ENCODE data around the gene STK32B.

Gene STK32B

GRCh38 chr4:5524446-5525299 is 473.4 kb downstream of the STK32B start:
- Mint-ChIP-seq H3K4me3 (no peak overlapping the region), H3K4me1 (ENCODE audit: low read depth in 2 of 2) (peaks cover 0 to 2% of the 10 kb centered on the region in 2 donors), H3K27ac (no peak overlapping the region), H3K9me3 (peaks cover 0 to 12% of the 10 kb centered on the region in 2 donors), H3K36me3 (ENCODE audit: insufficient read depth) (no peaks in the 10 kb centered on the region), H3K27me3 (no peaks in the 10 kb centered on the region)
- DNase-seq, result no peak
- ATAC-seq (replicated peaks), result no peak

- Mint-ChIP-seq H3K36me3 (ENCODE audit: insufficient read depth) (no peaks in the 10 kb centered on the region), H3K4me3 (no peak overlapping the region), H3K27ac (no peak overlapping the region), H3K4me1 (ENCODE audit: low read depth in 2 of 2) (peaks cover 0 to 2% of the 10 kb centered on the region in 2 donors), H3K27me3 (no peaks in the 10 kb centered on the region), H3K9me3 (peaks cover 0 to 12% of the 10 kb centered on the region in 2 donors)
- DNase-seq, result no peak
- no peak for ATAC-seq (replicated peaks)
Measured at GRCh38 chr4:5526080-5526846, 475.0 kb downstream of the STK32B start.

- H3K4me3 Mint-ChIP-seq, result no peak overlapping the region
- H3K27me3 Mint-ChIP-seq, result no peaks in the 10 kb centered on the region
- no peak for ATAC-seq (replicated peaks)
- peaks cover 0 to 12% of the 10 kb centered on the region in 2 donors for H3K9me3 Mint-ChIP-seq
- no peak overlapping the region for H3K27ac Mint-ChIP-seq
- H3K4me1 Mint-ChIP-seq (ENCODE audit: low read depth in 2 of 2), result peaks cover 0 to 2% of the 10 kb centered on the region in 2 donors
- no peak for DNase-seq
- no peaks in the 10 kb centered on the region for H3K36me3 Mint-ChIP-seq (ENCODE audit: insufficient read depth)
Measured at GRCh38 chr4:5527211-5527610, 475.9 kb downstream of the STK32B start.

- no peak for ATAC-seq (replicated peaks)
- no peak overlapping the region for H3K4me3 Mint-ChIP-seq
- H3K9me3 Mint-ChIP-seq, result peaks cover 0 to 12% of the 10 kb centered on the region in 2 donors
- peaks cover 0 to 2% of the 10 kb centered on the region in 2 donors for H3K4me1 Mint-ChIP-seq (ENCODE audit: low read depth in 2 of 2)
- no peak overlapping the region for H3K27ac Mint-ChIP-seq
- no peaks in the 10 kb centered on the region for H3K36me3 Mint-ChIP-seq (ENCODE audit: insufficient read depth)
- no peaks in the 10 kb centered on the region for H3K27me3 Mint-ChIP-seq
- no peak for DNase-seq
Measured at GRCh38 chr4:5528031-5528436, 476.8 kb downstream of the STK32B start.

- Mint-ChIP-seq H3K9me3 (peaks cover 5 to 22% of the 10 kb centered on the region in 2 donors), H3K27ac (no peak overlapping the region), H3K36me3 (ENCODE audit: insufficient read depth) (no peaks in the 10 kb centered on the region), H3K4me1 (ENCODE audit: low read depth in 2 of 2) (peaks cover 5 to 9% of the 10 kb centered on the region in 2 donors), H3K4me3 (no peak overlapping the region), H3K27me3 (no peaks in the 10 kb centered on the region)
- DNase-seq (no peak), ATAC-seq (replicated peaks) (no peak)
Measured at GRCh38 chr4:5532100-5532499, 480.8 kb downstream of the STK32B start.

- Mint-ChIP-seq H3K27me3 (no peaks in the 10 kb centered on the region), H3K4me1 (ENCODE audit: low read depth in 2 of 2) (no peaks in the 10 kb centered on the region), H3K4me3 (no peak overlapping the region), H3K27ac (no peak overlapping the region), H3K9me3 (peaks cover 5 to 10% of the 10 kb centered on the region in 2 donors), H3K36me3 (ENCODE audit: insufficient read depth) (no peaks in the 10 kb centered on the region)
- no peak for ATAC-seq (replicated peaks)
- no peak for DNase-seq
Measured at GRCh38 chr4:5539584-5539983, 488.3 kb downstream of the STK32B start.

- Mint-ChIP-seq H3K36me3 (ENCODE audit: insufficient read depth) (no peaks in the 10 kb centered on the region), H3K27me3 (no peaks in the 10 kb centered on the region), H3K4me1 (ENCODE audit: low read depth in 2 of 2) (no peaks in the 10 kb centered on the region), H3K9me3 (no peaks in the 10 kb centered on the region), H3K4me3 (no peak overlapping the region), H3K27ac (no peak overlapping the region)
- DNase-seq, result no peak
- ATAC-seq (replicated peaks), result no peak
Measured at GRCh38 chr4:5541169-5541568, 489.9 kb downstream of the STK32B start.

GRCh38 chr4:5543681-5544080 is 492.4 kb downstream of the STK32B start:
- H3K9me3 Mint-ChIP-seq, result no peaks in the 10 kb centered on the region
- no peaks in the 10 kb centered on the region for H3K36me3 Mint-ChIP-seq (ENCODE audit: insufficient read depth)
- H3K4me1 Mint-ChIP-seq (ENCODE audit: low read depth in 2 of 2), result no peaks in the 10 kb centered on the region
- no peaks in the 10 kb centered on the region for H3K27me3 Mint-ChIP-seq
- no peak overlapping the region for H3K4me3 Mint-ChIP-seq
- no peak for ATAC-seq (replicated peaks)
- no peak for DNase-seq
- no peak overlapping the region for H3K27ac Mint-ChIP-seq

- Mint-ChIP-seq H3K27me3 (no peaks in the 10 kb centered on the region), H3K4me3 (no peak overlapping the region), H3K4me1 (ENCODE audit: low read depth in 2 of 2) (no peaks in the 10 kb centered on the region), H3K27ac (no peak overlapping the region), H3K36me3 (ENCODE audit: insufficient read depth) (no peaks in the 10 kb centered on the region), H3K9me3 (peaks cover 0 to 2% of the 10 kb centered on the region in 2 donors)
- DNase-seq (no peak), ATAC-seq (replicated peaks) (no peak)
Measured at GRCh38 chr4:5544762-5545161, 493.5 kb downstream of the STK32B start.

- Mint-ChIP-seq H3K36me3 (ENCODE audit: insufficient read depth) (no peaks in the 10 kb centered on the region), H3K4me1 (ENCODE audit: low read depth in 2 of 2) (no peaks in the 10 kb centered on the region), H3K27ac (no peak overlapping the region), H3K27me3 (no peaks in the 10 kb centered on the region), H3K9me3 (peaks cover 4 to 5% of the 10 kb centered on the region in 2 donors), H3K4me3 (no peak overlapping the region)
- no peak for ATAC-seq (replicated peaks)
- no peak for DNase-seq
Measured at GRCh38 chr4:5545271-5545670, 494.0 kb downstream of the STK32B start.

- Mint-ChIP-seq H3K4me1 (ENCODE audit: low read depth in 2 of 2) (no peaks in the 10 kb centered on the region), H3K36me3 (ENCODE audit: insufficient read depth) (no peaks in the 10 kb centered on the region), H3K4me3 (no peak overlapping the region), H3K27ac (no peak overlapping the region), H3K9me3 (peaks cover 6% of the 10 kb centered on the region in 2 donors), H3K27me3 (peaks cover 0 to 6% of the 10 kb centered on the region in 2 donors)
- DNase-seq (no peak), ATAC-seq (replicated peaks) (no peak)
Measured at GRCh38 chr4:5547651-5548249, 496.5 kb downstream of the STK32B start.
